CD4-positive, alpha-beta T cell treated with Interleukin-17A for 4 hours (primary cell): ENCODE measurements around the gene ESR1.
A peak's percentile ranks its signal among the peaks of the same experiment; 100 is the strongest.
"Not testable (repeated sequence)": the region's sequence is repeated elsewhere in the genome, so short reads cannot be mapped to it uniquely, and the experiment has no call there.

Experiments
- DNase-seq: peaks from one replicate; pipeline ENCODE4 v3.0.0-alpha.2; 2020; ENCODE audit warnings: mixed read lengths

ESR1 gene

DNA sequence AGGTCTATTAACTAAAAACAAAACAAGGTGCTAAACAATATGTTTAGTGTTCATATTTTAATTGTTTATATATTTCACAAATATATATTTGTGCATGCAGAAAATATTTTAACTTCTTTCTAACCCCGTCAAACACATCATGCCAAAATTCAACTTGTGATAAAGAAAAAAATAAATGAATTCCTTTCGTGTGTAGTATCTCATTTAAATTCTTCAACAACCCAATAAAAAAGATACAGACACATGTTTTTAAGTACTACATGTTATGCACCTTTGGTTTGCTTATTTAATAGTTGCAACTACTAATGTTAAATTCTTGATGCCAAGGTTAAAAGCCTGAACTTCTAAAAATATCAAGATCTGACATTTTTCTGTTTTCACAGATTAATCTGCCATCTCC is 252.4 kb downstream of the ESR1 start:
- DNase-seq: no peak

DNA sequence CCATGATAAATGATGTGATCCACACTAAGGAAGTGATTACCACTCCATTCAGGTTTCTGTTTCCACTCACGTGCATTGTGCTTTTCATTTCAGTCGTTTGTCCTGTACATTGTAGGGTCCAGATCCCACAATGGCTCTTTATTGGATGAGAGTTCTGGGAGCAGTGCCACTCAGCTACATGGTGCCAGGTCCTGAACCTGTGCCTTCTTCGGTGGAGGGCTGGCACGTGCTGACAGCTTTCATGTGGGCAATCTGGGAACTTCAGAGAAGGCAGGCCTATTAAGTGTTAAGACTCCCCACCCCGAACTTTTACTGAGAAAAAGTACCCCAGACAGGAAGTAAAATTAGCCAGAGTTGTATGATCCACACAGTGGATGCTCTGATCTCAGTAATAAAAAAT is 255.0 kb downstream of the ESR1 start:
- DNase-seq: no peak

DNA sequence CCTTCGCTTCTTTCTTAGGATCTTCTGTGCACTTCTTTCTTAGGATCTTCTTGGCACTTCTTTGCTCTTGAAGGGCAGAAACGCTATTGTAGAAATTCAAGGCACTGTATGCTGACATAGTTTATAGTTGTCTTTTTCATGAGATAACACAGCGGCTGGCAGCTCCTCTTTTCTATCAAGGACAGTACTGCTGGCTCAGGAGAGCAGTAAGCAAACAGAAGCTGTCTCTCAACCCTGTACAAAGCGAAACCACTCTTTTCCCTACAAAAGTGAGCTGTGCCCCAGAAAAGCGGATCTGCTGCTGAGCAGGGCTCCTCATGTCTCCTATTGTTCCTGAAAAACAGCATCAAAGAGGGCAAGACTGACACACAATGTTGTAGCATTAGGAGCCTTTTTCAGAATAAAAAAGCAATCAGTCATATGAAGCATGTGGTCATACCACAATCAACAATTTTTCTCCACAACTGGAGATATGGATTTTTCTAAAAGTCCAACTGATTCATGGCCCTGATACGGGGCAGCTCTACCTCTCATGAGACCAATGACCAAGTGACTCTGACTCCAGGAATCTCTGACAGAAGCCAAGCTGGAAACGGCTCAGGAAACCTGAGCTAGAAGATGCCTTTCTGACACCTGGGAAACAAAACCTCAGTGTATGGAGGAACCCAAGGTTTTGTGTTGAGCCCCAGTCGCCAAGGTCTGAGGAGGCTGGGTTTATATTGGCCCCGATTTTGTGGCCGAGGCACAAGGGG is 255.9 kb downstream of the ESR1 start:
- DNase-seq: no peak

DNA sequence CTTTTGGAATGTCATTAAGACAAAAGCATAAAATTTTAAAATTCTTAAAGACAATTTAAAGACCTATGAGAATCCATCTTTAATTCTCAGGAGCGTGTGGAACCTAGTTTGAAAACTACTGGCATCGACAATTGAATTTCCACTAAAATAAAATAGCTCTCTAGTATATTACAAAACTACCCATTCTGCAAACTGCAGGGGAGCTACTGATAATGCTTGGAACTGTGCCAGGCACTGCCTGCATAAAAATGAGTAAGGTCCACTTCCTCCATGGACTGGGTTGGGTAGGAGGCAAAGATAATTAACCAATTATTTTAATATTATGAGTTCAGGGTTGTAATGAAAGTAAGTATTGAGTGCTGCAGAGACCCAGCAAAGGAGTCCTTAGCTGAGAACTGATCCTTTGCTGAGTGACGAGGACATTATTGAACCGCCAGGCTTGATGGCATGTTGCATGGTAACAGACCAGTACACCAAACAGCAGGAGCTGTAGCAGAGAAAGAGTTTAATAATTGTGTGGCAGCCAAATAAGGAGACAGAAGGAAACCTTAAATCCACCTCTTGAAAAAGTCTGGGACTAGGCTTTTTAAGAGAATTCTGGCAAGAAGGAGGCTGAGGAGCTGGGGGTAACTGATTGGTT is 261.3 kb downstream of the ESR1 start:
- DNase-seq: no peak

DNA sequence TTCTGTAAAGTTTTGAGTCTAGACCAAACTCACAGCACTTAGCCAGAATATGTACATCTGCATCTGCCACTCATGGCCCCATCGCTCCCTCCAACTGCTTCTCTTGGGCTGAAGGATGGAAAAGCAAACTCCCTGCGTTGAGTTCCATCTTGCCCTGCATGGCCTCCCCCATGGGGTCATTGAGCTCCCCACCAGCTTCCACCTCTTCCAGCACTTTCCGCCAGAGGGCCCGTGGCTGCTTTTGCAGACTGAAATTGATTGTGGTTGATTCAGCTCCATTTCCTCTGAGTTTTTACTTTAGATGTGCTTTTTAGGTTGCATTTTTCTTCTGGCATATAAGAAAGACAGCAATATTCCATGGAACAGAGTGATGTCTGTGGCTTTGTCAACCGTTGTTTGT is 263.1 kb downstream of the ESR1 start:
- DNase-seq: no peak

DNA sequence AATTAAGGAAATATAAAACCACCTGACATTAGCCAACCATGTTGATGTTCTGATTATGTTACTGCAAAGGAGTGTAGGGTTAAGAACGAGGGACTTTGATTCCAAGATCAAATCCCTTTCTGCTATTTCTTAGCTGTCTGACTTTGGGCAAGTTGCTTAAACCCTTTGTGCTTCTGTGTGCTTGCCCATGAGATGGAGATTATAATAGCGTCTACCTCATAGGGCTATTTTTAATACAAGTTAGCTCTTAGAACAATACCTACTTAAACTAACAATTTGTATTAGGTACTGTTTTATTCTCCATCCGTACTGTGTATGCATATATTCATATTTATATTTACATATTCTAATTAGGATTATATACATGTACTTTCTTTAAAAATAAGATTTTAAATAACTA is 263.8 kb downstream of the ESR1 start:
- no peak for DNase-seq

DNA sequence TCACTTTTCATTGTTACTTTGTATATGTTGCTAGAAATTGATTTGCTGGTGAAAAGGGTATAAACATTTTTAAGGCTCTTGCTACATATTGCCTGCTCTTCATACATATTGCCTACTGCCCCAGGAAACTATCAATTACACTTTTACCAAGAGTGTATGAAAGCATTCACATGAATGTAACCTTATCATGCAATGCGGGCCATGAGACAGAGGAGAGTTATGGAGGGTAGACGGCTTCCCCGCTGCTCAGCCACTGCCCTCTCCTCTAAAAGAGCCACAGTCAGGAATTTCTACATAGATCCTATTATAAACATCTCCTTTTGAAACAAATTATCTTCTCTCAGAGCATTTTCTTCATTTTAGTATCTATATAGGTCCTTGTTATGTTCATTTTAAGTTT is 264.4 kb downstream of the ESR1 start:
- DNase-seq: no peak

DNA sequence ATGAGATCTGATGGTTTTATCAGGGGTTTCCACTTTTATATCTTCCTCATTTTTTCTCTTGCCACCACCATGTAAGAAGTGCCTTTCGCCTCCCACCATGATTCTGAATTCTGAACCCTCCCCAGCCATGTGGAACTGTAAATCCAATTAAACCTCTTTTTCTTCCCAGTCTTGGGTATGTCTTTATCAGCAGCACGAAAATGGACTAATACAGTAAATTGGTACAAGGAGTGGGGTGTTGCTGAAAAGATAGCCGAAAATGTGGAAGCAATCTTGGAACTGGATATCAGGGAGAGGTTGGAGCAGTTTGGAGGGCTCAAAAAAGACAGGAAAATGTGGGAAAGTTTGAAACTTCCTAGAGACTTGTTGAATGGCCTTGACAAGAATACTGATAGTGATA is 268.8 kb downstream of the ESR1 start:
- DNase-seq: not testable (repeated sequence)

DNA sequence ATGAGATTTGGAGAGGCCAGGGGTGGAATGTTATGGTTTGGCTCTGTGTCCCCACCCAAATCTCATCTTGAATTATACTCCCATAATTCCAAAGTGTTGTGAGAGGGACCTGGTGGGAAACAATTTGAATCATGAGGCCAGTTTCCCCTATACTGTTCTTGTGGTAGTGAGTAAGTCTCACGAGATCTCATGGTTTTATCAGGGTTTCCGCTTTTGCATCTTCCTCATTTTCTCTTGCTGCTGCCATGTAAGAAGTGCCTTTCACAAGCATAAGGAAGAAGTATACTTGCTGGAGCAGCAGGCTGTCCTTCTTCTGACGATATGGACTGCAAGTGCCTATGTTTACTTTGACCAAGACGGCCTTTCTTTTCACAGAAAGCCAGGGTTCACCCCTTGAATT is 270.5 kb downstream of the ESR1 start:
- DNase-seq: no peak

DNA sequence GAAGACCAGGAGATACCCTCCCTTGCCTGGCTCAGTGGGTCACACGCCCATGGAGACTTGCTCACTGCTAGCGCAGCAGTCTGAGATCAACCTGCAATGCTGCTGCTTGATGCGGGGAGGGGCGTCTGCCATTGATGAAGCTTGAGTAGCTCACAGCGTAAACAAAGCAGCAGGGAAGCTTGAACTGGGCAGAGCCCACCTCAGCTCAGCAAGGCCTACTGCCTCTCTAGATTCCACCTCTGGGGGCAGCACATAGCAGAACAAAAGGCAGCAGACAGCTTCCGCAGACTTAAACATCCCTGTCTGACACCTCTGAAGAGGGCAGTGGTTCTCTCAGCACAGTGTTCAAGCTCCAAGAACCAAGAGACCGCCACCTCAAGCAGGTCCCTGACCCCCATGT is 271.3 kb downstream of the ESR1 start:
- no peak for DNase-seq

DNA sequence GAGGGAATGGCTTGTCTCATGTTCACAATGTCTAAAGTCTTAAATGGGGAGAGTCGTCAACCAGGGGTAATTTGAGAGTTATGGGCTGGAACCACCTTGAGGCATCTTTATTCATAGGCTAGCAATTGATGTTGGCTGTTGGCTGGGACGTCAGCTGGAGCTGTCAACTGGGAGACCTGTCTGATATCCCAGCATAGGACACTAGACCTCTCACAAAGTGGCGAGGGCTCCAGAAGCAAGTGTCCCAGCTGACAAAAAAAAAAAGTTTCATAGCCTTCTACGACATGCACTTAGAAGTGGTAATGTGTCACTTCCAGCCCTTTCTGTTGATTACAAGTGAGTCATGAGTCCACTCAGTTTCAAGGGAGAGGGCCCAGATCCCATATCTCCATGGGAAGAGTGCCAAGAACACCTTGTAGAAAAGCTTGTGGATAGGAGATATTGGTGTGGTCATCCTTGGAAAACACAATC is 278.0 kb downstream of the ESR1 start:
- DNase-seq: no peak

DNA sequence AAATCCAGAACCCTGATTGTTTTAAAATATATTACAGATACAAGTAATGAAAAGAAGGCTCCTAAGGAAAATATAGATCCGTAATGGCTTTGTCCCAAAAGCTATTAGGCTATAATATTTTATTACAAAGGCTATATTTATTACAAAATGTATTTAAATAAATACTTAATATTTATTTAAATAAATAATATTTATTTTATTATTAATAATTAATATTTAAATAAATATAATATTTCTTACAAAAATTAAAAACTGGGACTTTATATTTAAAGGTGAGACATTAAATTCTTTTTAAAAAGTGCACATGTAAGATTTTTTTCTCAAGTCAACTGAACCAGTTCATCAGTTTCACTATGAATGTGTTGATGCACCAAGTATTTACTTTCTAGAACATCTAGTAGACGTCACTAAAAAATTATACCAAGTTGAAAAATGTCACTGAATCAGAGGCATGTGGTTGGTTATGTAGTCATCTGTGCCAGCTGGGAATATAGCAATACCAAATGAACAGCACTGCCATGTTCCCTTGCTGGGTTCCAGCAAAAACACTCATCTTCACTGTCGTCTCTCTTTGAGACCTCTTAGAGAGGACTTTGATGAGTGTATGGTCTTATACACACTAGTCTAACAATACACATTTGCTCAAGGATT is 278.9 kb downstream of the ESR1 start:
- no peak for DNase-seq

DNA sequence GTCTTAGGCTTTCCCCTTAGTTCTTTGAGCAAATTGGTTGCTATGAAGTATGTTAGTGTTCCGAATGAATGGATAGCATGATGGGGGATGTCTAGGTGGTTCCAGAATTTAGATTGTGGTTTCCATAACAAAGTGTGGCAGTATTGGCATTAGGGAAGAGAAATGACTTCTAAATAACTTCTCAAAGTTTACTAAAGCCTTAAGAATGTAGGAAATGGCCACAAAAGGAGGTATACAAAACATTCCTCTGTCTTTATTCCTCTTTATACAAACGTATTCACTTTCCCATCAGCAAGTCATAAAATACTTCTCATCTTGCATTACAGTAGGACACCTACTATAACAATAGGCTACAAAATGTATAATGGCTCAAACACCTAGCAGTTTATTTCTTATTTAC is 279.6 kb downstream of the ESR1 start:
- DNase-seq: no peak

DNA sequence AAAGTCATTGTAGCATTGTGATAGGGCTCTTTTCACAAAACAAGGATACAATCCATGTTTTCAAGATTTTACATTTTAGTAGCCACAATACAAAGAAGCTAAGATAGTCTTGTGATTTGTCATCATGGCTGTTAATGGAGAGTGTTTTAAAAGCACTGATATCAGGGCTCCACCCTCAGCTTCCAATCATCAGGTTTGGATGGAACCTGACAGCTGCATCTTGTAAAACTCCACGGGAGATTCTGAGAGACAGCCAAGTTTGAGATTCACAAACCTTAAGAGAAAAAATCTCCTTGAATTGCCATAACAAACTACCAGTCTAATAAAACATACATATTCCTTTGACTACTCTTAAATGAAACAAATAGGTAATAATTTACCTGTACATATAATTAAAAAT is 280.2 kb downstream of the ESR1 start:
- DNase-seq: no peak

DNA sequence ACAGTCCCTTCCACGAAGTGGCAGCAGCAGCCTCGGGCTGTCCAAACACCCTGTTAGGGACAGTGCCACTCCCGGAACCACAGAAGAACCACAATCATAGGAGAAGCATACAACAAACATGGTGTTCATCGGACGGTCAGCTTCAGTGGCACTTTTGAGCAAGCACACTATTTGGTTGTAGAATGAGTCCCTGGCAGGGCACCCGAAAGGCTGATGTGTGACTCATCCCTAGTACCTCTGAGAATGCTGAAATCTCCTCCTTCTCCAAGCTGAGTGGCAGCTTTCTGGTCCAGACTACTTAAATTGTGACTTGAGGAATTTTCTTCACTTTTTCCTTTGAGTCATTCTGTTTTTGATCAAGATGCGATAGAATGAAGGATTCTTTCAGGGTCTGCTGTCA is 282.5 kb downstream of the ESR1 start:
- DNase-seq: no peak

DNA sequence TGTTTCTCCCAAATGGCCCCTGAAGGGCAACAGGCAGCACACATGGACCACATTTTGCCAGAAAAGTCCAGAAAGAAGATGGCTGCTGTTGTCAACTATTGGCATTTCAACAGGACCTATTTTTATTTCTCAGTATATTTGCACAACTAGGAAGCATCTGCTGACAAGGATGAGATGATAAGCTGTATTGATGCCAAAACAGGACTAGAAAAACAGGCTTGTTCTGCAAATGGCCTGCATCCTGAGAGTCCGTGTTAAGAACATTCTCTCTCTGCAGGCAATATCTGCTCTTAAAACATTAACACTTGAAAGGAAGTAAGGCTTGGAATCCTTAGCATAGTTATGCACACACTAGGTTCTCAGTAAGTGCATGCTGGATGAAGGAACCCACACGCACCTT is 283.7 kb downstream of the ESR1 start:
- DNase-seq: no peak

DNA sequence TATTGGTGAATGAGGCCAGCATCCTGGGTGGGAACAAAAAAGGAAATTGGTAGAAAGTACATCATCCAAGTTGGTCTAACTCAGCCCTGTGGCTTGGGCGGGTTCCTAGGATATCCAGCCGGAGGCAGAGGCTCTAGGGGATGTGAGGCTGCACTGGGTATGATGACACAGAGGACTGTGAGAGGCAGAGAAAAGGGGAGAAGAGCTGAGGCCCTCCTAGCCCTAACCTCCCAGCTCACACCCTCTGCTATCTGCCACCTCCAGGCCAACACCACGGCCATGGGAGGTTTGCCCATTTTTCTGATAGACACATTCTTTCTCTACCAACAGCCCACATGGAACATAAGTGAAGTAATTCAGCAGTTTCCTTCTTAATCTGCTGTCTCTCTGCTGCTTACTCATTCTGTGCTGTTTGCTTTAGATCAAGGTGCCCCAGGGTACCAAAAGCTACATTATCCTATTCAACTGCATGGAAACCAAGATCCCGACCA is 284.4 kb downstream of the ESR1 start:
- no peak for DNase-seq

DNA sequence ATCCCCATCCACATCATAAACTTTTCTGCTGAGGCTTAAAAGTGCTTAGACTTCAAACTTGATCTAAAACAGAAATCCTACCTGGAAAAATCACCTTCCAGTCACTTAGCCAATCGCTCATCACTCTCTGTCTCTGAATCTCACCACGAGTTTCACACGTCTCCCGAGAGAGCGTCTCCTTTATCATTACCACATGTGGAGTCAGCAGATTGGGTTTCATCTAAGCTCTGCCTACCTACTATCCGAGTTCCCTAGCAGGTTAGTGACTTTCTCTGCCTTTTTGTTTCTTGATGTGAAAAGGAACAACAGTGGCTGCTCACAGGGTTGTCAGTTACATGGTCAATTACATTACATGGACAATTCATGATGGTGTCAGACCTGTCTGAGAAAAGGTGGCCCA is 286.2 kb downstream of the ESR1 start:
- DNase-seq: no peak

DNA sequence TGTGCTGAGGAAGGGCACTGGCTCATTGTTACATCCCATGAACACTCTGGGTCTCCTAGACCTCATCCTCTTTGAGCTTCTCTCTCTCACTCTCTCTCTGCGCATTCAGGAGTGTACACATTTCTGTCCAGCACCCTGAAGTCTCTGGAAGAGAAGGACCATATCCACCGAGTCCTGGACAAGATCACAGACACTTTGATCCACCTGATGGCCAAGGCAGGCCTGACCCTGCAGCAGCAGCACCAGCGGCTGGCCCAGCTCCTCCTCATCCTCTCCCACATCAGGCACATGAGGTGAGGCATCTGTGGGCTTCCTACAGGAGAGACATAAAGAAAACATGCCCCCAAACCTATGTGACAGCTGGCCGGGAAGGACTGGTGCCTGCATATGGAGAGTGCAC is 286.8 kb downstream of the ESR1 start:
- no peak for DNase-seq

DNA sequence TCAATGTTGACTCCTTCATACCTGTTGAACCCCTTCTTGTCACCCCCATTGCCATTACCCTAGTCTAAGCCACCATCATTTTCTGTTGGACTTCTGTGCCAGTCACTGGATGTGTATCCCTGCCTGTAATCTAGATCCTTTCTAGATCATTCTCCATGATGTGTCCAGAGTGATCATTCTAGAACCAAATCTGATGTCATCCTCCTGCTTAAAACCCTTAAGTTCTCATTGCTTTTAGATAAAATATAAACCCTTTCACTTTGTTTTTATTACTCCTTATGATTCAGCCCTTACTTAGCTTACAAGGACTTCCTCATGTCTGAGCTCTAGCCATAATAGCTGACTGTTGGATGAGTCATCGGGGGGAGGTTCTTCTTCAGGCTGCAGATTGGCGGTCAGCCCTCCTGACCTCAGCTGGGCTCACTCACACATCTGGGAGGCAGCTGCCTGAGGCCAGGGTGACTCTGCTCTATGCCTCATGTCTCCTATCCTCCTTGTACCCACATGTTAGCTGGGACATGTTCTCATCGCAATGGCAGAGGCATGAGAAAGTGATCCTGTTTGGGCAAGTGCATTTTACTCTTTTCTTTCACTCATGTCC is 287.6 kb downstream of the ESR1 start:
- peak; percentile 9 for DNase-seq

DNA sequence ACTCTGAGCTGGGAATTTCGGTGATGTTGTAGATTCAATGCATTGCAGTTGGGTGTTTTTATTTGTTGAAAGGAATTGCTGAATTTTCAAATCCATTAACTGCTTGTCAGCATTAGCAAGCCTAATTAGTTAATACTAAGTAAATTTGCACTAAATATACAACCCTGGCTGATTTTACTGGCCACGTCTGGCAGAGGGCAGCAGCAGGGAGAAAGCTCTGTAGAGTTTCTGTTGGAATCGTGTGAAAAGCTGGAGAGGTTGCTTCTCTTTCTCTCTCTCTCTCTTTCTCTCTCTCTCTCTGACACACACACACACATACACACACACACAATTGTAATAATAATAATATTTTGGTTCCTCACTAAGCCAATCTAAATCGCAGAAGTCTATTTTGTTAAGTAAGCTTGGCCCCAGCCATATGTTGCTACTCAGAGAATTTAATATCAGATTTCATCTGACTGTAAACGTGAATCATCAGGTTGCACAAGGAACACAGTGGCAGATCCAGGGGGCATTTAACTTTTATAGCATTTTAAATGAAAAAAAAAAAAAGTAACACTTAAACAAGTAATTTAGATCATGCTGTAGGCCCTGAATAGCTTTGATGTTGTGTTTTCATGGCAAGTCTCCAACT is 289.5 kb downstream of the ESR1 start:
- no peak for DNase-seq

DNA sequence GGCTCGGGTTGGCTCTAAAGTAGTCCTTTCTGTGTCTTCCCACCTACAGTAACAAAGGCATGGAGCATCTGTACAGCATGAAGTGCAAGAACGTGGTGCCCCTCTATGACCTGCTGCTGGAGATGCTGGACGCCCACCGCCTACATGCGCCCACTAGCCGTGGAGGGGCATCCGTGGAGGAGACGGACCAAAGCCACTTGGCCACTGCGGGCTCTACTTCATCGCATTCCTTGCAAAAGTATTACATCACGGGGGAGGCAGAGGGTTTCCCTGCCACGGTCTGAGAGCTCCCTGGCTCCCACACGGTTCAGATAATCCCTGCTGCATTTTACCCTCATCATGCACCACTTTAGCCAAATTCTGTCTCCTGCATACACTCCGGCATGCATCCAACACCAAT is 291.2 kb downstream of the ESR1 start:
- no peak for DNase-seq
